Omental fat pad (tissue), 4 donors: Measurements from ENCODE around the gene MYLK. TPM values are rescaled to one million over a fixed set of nuclear protein-coding genes. Genes with fewer than 3 reads are reported as not detected.

ENCODE experiments used
- ATAC-seq: fragments of 150-250 bp; one replicate; pipeline ENCODE4 v1.9.1; 2016; ENCODE audit warnings: mild to moderate bottlenecking, moderate library complexity; ENCODE audit not compliant: low FRiP score
- DNase-seq: peaks from one replicate; pipeline ENCODE4 v3.0.0-alpha.2; 2019; ENCODE audit warnings: low spot score
- CTCF ChIP-seq, 3 donors: fragments of 450-650 bp; IDR thresholded peaks; one replicate each; pipeline ENCODE4 v1.5.1; 2016 to 2017; ENCODE audit warnings: antibody characterized with exemption in 3 of 3, mild to moderate bottlenecking in 3 of 3, moderate library complexity in 2 of 3
- total RNA-seq, 4 donors: library from RNA; depleted of rRNA; stranded (reverse); fragments of >200 nt; gene quantifications; one replicate each; pipeline ENCODE4 v1.1.0, GENCODE V29; 2016

The MYLK gene
- total RNA-seq, 4 donors from 2014 or later = 26.8 to 188 (median 56.9) TPM

GRCh38 chr3:123762805-123763204 lies 121.3 kb downstream of the MYLK start:
- TF ChIP-seq CTCF (IDR thresholded peaks at IDR 0.05) = no peak
- no peak for DNase-seq
- no peak for ATAC-seq

GRCh38 chr3:123760817-123761216 lies 123.3 kb downstream of the MYLK start:
- TF ChIP-seq CTCF (IDR thresholded peaks at IDR 0.05) = no peak
- no peak for ATAC-seq
- no peak for DNase-seq

- DNase-seq (no peak), ATAC-seq (no peak)
- TF ChIP-seq CTCF (IDR thresholded peaks at IDR 0.05) = no peak
Measured at GRCh38 chr3:123759871-123760270, 124.3 kb downstream of the MYLK start.

GRCh38 chr3:123759311-123759710 lies 124.8 kb downstream of the MYLK start:
- no peak for DNase-seq
- no peak for ATAC-seq
- no peak for TF ChIP-seq CTCF (IDR thresholded peaks at IDR 0.05)

- DNase-seq = no peak
Measured at GRCh38 chr3:123758081-123758564, 126.0 kb downstream of the MYLK start.

GRCh38 chr3:123757281-123757940 lies 126.7 kb downstream of the MYLK start:
- no peak for TF ChIP-seq CTCF (IDR thresholded peaks at IDR 0.05)
- DNase-seq (no peak), ATAC-seq (peak; percentile 37)

More at GRCh38 chr3:123758081-123758564, 126.0 kb downstream of the MYLK start:
- no peak for TF ChIP-seq CTCF (IDR thresholded peaks at IDR 0.05)
- ATAC-seq = no peak

- DNase-seq = no peak
- no peak for TF ChIP-seq CTCF (IDR thresholded peaks at IDR 0.05)
- no peak for ATAC-seq
Measured at GRCh38 chr3:123755501-123755900, 128.6 kb downstream of the MYLK start.
